Liver (tissue), 9 donors: ENCODE results near the gene PEAK3. TPM values are rescaled to one million over a fixed set of nuclear protein-coding genes. Genes with fewer than 3 reads are reported as not detected.

ENCODE experiments used
- DNase-seq: peaks from one replicate; pipeline ENCODE4 v3.0.0-alpha.2; 2017; ENCODE audit warnings: low spot score
- H3K27ac ChIP-seq, 2 donors: one replicate each; pipeline ENCODE4 v1.7.0; 2013; ENCODE audit warnings: inconsistent platforms in 2 of 2, low read length in 2 of 2, control low read depth in 1 of 2, low read depth in 1 of 2, mild to moderate bottlenecking in 1 of 2
- H3K27me3 ChIP-seq, 4 donors: one replicate each; pipeline versions ENCODE4 v1.6.1 to v1.7.0; 2013; ENCODE audit warnings: low read length in 3 of 4, inconsistent platforms in 1 of 4, mild to moderate bottlenecking in 1 of 4, moderate library complexity in 1 of 4; ENCODE audit not compliant: control insufficient read depth in 4 of 4, insufficient read depth in 4 of 4
- H3K36me3 ChIP-seq, 4 donors: one replicate each; pipeline versions ENCODE4 v1.6.1 to v1.7.0; 2013; ENCODE audit warnings: low read length in 3 of 4, mild to moderate bottlenecking in 3 of 4, low read depth in 1 of 4, moderate library complexity in 1 of 4; ENCODE audit not compliant: control insufficient read depth in 4 of 4, insufficient read depth in 3 of 4
- H3K4me1 ChIP-seq, 4 donors: one replicate each; pipeline versions ENCODE4 v1.6.1 to v1.7.0; 2013; ENCODE audit warnings: low read length in 3 of 4, mild to moderate bottlenecking in 3 of 4, moderate library complexity in 1 of 4; ENCODE audit not compliant: control insufficient read depth in 4 of 4, insufficient read depth in 4 of 4
- H3K4me3 ChIP-seq, 3 donors: one replicate each; pipeline versions ENCODE4 v1.6.1 to v1.7.0; 2013; ENCODE audit warnings: low read length in 3 of 3, control low read depth in 1 of 3, low read depth in 1 of 3, mild to moderate bottlenecking in 1 of 3
- H3K9ac ChIP-seq, 2 donors: one replicate each; pipeline ENCODE4 v1.7.0; 2013; ENCODE audit warnings: low read length in 2 of 2, mild to moderate bottlenecking in 2 of 2, moderate library complexity in 2 of 2, control low read depth in 1 of 2, low read depth in 1 of 2
- H3K9me3 ChIP-seq, 4 donors: one replicate each; pipeline versions ENCODE4 v1.6.1 to v1.7.0; 2013; ENCODE audit warnings: low read length in 3 of 4; ENCODE audit not compliant: control insufficient read depth in 4 of 4
- FOXA1 ChIP-seq: IDR thresholded peaks from 2 replicates; pipeline ENCODE4 v1.6.1; 2016; ENCODE audit warnings: antibody characterized with exemption
- FOXA2 ChIP-seq: IDR thresholded peaks from 2 replicates; pipeline ENCODE4 v1.6.1; 2016; ENCODE audit warnings: antibody characterized with exemption
- GABPA ChIP-seq, 2 donors: IDR thresholded peaks in 1 of 2; conservative IDR thresholded peaks in 1 of 2; 2 replicates each; pipeline ENCODE4 v1.6.1; 2016; ENCODE audit warnings: antibody characterized with exemption in 2 of 2, mild to moderate bottlenecking in 1 of 2, moderate library complexity in 1 of 2
- HNF4A ChIP-seq, 2 donors: conservative IDR thresholded peaks; 2 replicates each; pipeline ENCODE4 v1.6.1; 2016; ENCODE audit warnings: antibody characterized with exemption in 2 of 2, mild to moderate bottlenecking in 2 of 2
- NR2F2 ChIP-seq: IDR thresholded peaks from 2 replicates; pipeline ENCODE4 v1.6.1; 2016; ENCODE audit warnings: antibody characterized with exemption
- RXRA ChIP-seq, 2 donors: IDR thresholded peaks; 2 replicates each; pipeline ENCODE4 v1.6.1; 2017 to 2018; ENCODE audit warnings: antibody characterized with exemption in 2 of 2, mild to moderate bottlenecking in 1 of 2
- SP1 ChIP-seq: IDR thresholded peaks from 2 replicates; pipeline ENCODE4 v1.6.1; 2018; ENCODE audit warnings: antibody characterized with exemption, mild to moderate bottlenecking
- TAF1 ChIP-seq: conservative IDR thresholded peaks from 2 replicates; pipeline ENCODE4 v1.6.1; 2016; ENCODE audit warnings: antibody characterized with exemption, mild to moderate bottlenecking
- WGBS: extraction: QIAGEN DNeasy Blood & Tissue Kit; methylation state at CpG from one replicate; pipeline ENCODE4 v1.1.7; 2013; 5-methylcytosine and 5-hydroxymethylcytosine counted together
- polyA plus RNA-seq, 2 donors: library from polyadenylated mRNA; stranded (reverse) in 1 of 2; unstranded in 1 of 2; fragments of 200-250 nt in 1 of 2; fragments of >200 nt in 1 of 2; fragmentation: Nextera tagmentation in 1 of 2; extraction: Ambion mirVana in 1 of 2; gene quantifications; one replicate each; pipeline versions ENCODE4 v1.2.1 to v1.2.3, GENCODE V29; 2013 to 2015
- total RNA-seq, 2 donors: library from RNA; depleted of rRNA; stranded (reverse); fragments of >200 nt; gene quantifications; one replicate each; pipeline ENCODE4 v1.2.3, GENCODE V29; 2014
- TF ChIP-seq, protein P1 (sequence below): fragments of 150-350 bp; IDR thresholded peaks from 2 replicates; pipeline ENCODE4 v1.5.1; 2017; ENCODE audit warnings: improper control_type of control experiment, low read depth, low read length; ENCODE audit not compliant: missing input control
- TF ChIP-seq, protein P2 (sequence below): IDR thresholded peaks from 2 replicates; pipeline ENCODE4 v1.6.1; 2016; ENCODE audit warnings: antibody characterized with exemption
- donor health status: healthy.
- donor health status: healthy.
- donor health status: healthy.
- donor health status: healthy.
- donor health status: healthy.

PEAK3 gene
- total and polyA plus RNA-seq, 4 donors = 0.09 to 0.67 (median 0.31) TPM

DNA sequence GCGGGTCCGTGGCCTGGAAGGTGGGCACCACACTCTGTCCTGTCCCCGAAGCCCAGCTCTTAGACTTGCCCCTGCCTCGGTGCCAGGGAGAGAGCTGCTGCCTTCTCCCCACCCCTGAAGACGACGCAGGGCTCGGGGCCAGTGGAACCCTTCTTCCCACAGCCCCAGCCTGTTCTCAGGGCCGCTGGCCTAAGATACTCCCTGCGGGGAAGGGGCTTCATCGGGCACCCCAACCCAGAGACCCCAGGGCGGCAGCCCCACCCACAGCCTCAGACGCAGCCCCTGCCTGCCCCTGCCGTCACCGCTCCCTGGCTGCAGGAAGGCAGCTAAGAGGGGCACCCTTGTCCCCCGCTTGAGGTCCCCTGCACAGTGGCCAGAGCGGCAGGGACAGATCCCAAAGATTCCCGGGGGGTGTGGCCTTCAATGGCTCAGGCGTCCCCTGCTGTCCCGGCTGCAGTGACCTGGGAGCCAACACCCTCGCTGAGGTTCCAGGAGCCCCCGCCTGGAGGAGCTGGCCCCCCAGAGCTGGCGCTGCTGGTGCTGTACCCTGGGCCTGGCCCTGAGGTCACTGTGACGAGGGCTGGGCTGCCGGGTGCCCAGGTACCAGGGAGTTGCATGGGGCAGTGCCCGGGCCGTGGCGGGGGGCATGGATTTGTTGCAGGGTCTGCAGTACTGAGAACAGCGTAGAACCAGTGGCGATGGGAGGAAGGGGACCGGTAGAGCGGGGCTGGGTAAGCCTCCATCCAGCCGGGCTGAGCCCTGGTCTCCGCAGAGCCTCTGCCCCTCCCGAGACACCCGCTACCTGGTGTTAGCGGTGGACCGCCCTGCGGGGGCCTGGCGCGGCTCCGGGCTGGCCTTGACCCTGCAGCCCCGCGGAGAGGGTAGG, 31.9 kb downstream of the PEAK3 start:
- Histone ChIP-seq H3K9me3 (no peaks in the 10 kb centered on the region), H3K9ac (no peak overlapping the region), H3K36me3 (peaks cover under 1 to 23% (median 18%) of the 10 kb centered on the region in 4 donors), H3K4me3 (no peak overlapping the region), H3K27me3 (peaks cover 0 to 28% (median 1%) of the 10 kb centered on the region in 4 donors), H3K4me1 (peaks cover 11 to 53% (median 26%) of the 10 kb centered on the region in 4 donors), H3K27ac (no peak overlapping the region)
- WGBS = 27% methylated on average over 43 of the region's 43 CpGs
- no peak for DNase-seq
- no peak for TF ChIP-seq SP1
- TF ChIP-seq, protein P1, sequence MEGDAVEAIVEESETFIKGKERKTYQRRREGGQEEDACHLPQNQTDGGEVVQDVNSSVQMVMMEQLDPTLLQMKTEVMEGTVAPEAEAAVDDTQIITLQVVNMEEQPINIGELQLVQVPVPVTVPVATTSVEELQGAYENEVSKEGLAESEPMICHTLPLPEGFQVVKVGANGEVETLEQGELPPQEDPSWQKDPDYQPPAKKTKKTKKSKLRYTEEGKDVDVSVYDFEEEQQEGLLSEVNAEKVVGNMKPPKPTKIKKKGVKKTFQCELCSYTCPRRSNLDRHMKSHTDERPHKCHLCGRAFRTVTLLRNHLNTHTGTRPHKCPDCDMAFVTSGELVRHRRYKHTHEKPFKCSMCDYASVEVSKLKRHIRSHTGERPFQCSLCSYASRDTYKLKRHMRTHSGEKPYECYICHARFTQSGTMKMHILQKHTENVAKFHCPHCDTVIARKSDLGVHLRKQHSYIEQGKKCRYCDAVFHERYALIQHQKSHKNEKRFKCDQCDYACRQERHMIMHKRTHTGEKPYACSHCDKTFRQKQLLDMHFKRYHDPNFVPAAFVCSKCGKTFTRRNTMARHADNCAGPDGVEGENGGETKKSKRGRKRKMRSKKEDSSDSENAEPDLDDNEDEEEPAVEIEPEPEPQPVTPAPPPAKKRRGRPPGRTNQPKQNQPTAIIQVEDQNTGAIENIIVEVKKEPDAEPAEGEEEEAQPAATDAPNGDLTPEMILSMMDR = no peak
- no peak for TF ChIP-seq HNF4A (conservative IDR thresholded peaks at IDR 0.05)
- TF ChIP-seq GABPA (IDR thresholded peaks at IDR 0.05 in 1 of 2, conservative IDR thresholded peaks at IDR 0.05 in 1 of 2) = no peak

DNA sequence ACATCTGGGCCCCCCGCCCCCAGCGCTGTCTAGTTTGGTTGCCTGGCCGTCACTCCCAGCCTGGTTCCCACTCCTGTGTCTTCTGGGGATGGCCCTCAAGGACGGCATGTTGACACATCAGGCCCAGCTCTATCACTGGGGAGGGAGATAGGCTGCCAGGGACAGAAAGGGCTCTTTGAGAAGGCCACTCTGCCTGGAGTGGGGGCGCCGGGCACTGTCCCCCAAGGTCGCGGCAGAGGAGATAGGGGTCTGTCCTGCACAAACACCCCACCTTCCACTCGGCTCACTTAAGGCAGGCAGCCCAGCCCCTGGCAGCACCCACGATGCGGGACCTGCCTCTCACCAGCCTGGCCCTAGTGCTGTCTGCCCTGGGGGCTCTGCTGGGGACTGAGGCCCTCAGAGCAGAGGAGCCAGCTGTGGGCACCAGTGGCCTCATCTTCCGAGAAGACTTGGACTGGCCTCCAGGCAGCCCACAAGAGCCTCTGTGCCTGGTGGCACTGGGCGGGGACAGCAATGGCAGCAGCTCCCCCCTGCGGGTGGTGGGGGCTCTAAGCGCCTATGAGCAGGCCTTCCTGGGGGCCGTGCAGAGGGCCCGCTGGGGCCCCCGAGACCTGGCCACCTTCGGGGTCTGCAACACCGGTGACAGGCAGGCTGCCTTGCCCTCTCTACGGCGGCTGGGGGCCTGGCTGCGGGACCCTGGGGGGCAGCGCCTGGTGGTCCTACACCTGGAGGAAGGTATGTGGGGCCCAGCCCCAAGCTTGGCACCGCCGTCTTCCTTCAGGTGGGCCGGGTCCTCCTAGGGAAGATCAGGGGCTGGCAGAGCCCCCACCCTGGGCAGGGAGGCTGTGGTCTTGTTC, 32.7 kb downstream of the PEAK3 start, which contains the start of gene AMH:
Gene AMH (plus strand): TSS at position 314 of the 857 bp plus-strand sequence. CDS start 10 bp downstream, at position 324.
- H3K36me3 ChIP-seq = peaks cover 6 to 32% (median 25%) of the 10 kb centered on the region in 4 donors
- H3K27me3 ChIP-seq = peaks cover 0 to 28% (median 1%) of the 10 kb centered on the region in 4 donors
- no peak within 1 kb of the TSS for H3K27ac ChIP-seq

More for the DNA sequence above, 32.7 kb downstream of the PEAK3 start, which contains the start of gene AMH:
- Histone ChIP-seq H3K9me3 (no peaks in the 10 kb centered on the region), H3K4me1 (peaks cover 11 to 53% (median 26%) of the 10 kb centered on the region in 4 donors), H3K9ac (no peak within 1 kb of the TSS), H3K4me3 (no peak within 1 kb of the TSS)
- WGBS = 79% methylated on average over 27 of the region's 27 CpGs
- TF ChIP-seq, protein P2, sequence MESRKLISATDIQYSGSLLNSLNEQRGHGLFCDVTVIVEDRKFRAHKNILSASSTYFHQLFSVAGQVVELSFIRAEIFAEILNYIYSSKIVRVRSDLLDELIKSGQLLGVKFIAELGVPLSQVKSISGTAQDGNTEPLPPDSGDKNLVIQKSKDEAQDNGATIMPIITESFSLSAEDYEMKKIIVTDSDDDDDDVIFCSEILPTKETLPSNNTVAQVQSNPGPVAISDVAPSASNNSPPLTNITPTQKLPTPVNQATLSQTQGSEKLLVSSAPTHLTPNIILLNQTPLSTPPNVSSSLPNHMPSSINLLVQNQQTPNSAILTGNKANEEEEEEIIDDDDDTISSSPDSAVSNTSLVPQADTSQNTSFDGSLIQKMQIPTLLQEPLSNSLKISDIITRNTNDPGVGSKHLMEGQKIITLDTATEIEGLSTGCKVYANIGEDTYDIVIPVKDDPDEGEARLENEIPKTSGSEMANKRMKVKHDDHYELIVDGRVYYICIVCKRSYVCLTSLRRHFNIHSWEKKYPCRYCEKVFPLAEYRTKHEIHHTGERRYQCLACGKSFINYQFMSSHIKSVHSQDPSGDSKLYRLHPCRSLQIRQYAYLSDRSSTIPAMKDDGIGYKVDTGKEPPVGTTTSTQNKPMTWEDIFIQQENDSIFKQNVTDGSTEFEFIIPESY = no peak
- no peak for TF ChIP-seq RXRA (IDR thresholded peaks at IDR 0.05)
- no peak for TF ChIP-seq TAF1
- TF ChIP-seq FOXA1 = no peak
- TF ChIP-seq FOXA2 = no peak
- TF ChIP-seq NR2F2 = no peak
- no peak for DNase-seq
